Tibial nerve (tissue), 4 donors: Measurements from ENCODE around the gene TMEM207. TPM values are rescaled to one million over a fixed set of nuclear protein-coding genes. Genes with fewer than 3 reads are reported as not detected.

Experiments used
- DNase-seq, 2 donors: peaks; one replicate each; pipeline ENCODE4 v3.0.0-alpha.2; 2019; ENCODE audit warnings: low spot score in 2 of 2
- H3K27ac ChIP-seq, 4 donors: fragments of 200-600 bp; sonication (generic) in 3 of 4; one replicate each; pipeline ENCODE4 v1.5.1; 2017 to 2019; ENCODE audit warnings: mild to moderate bottlenecking in 1 of 4
- H3K27me3 ChIP-seq, 2 donors: fragments of 200-600 bp; sonication (generic) in 1 of 2; one replicate each; pipeline versions ENCODE4 v1.5.1 to v1.6.0; 2017 to 2019
- H3K36me3 ChIP-seq, 3 donors: fragments of 200-600 bp; sonication (generic); one replicate each; pipeline ENCODE4 v1.5.1; 2018 to 2019
- H3K4me1 ChIP-seq, 4 donors: fragments of 200-600 bp; sonication (generic) in 3 of 4; one replicate each; pipeline ENCODE4 v1.5.1; 2017 to 2019
- H3K4me3 ChIP-seq, 4 donors: fragments of 200-600 bp; sonication (generic) in 3 of 4; one replicate each; pipeline ENCODE4 v1.5.1; 2017 to 2019; ENCODE audit warnings: mild to moderate bottlenecking in 1 of 4, moderate library complexity in 1 of 4
- H3K9me3 ChIP-seq, 4 donors: fragments of 200-600 bp; sonication (generic) in 3 of 4; one replicate each; pipeline ENCODE4 v1.5.1; 2017 to 2019
- CTCF ChIP-seq, 5 experiments: fragments of 200-600 bp in 3 of 5; fragments of 450-650 bp in 2 of 5; sonication (generic) in 3 of 5; IDR thresholded peaks; one replicate each; pipeline ENCODE4 v1.5.1; 2016 to 2019; ENCODE audit warnings: antibody characterized with exemption in 5 of 5, mild to moderate bottlenecking in 3 of 5, moderate library complexity in 2 of 5
- EP300 ChIP-seq, 2 donors: sonication (generic); formaldehyde crosslinking; IDR thresholded peaks; one replicate each; pipeline ENCODE4 v1.6.1; 2017; ENCODE audit warnings: antibody characterized with exemption in 2 of 2, mild to moderate bottlenecking in 1 of 2
- POLR2A ChIP-seq, 2 donors: fragments of 450-650 bp; IDR thresholded peaks; one replicate each; pipeline ENCODE4 v1.6.1; 2017; ENCODE audit warnings: antibody characterized with exemption in 2 of 2, mild to moderate bottlenecking in 2 of 2, moderate library complexity in 2 of 2
- WGBS, 2 donors: methylation state at CpG; one replicate each; pipeline ENCODE4 v1.1.5; 2018; 5-methylcytosine and 5-hydroxymethylcytosine counted together
- total RNA-seq, 4 donors: library from RNA; depleted of rRNA; stranded (reverse); fragments of >200 nt; gene quantifications; one replicate each; pipeline ENCODE4 v1.1.0, GENCODE V29; 2016

TMEM207 gene
- total RNA-seq, 4 donors from 2014 or later = not detected

- H3K27me3 ChIP-seq = no peaks in the 10 kb centered on the region
- H3K4me1 ChIP-seq = no peaks in the 10 kb centered on the region
- no peak for TF ChIP-seq EP300 (IDR thresholded peaks at IDR 0.05)
- TF ChIP-seq POLR2A (IDR thresholded peaks at IDR 0.05) = no peak
- TF ChIP-seq CTCF (IDR thresholded peaks at IDR 0.05) = no peak
- no peak for DNase-seq
- no peaks in the 10 kb centered on the region for H3K9me3 ChIP-seq
- H3K27ac ChIP-seq = no peak overlapping the region
- H3K36me3 ChIP-seq = no peaks in the 10 kb centered on the region
- H3K4me3 ChIP-seq = no peak overlapping the region
Measured at GRCh38 chr3:190495354-190495753, 45.7 kb upstream of the TMEM207 start.

GRCh38 chr3:190494907-190495306 lies 45.2 kb upstream of the TMEM207 start:
- DNase-seq = no peak
- Histone ChIP-seq H3K36me3 (no peaks in the 10 kb centered on the region), H3K4me3 (no peak overlapping the region), H3K27ac (no peak overlapping the region), H3K27me3 (no peaks in the 10 kb centered on the region), H3K9me3 (no peaks in the 10 kb centered on the region), H3K4me1 (no peaks in the 10 kb centered on the region)
- TF ChIP-seq EP300 (IDR thresholded peaks at IDR 0.05) (no peak), POLR2A (IDR thresholded peaks at IDR 0.05) (no peak), CTCF (IDR thresholded peaks at IDR 0.05) (no peak)

GRCh38 chr3:190492966-190493365 lies 43.3 kb upstream of the TMEM207 start:
- 81 to 86% methylated on average over 4 of the region's 4 CpGs for WGBS, 2 donors
- H3K9me3 ChIP-seq = no peaks in the 10 kb centered on the region
- no peaks in the 10 kb centered on the region for H3K4me1 ChIP-seq
- DNase-seq = no peak
- no peak overlapping the region for H3K27ac ChIP-seq
- TF ChIP-seq POLR2A (IDR thresholded peaks at IDR 0.05) (no peak), EP300 (IDR thresholded peaks at IDR 0.05) (no peak), CTCF (IDR thresholded peaks at IDR 0.05) (no peak)
- no peak overlapping the region for H3K4me3 ChIP-seq
- H3K36me3 ChIP-seq = no peaks in the 10 kb centered on the region
- no peaks in the 10 kb centered on the region for H3K27me3 ChIP-seq

GRCh38 chr3:190492129-190492528 lies 42.4 kb upstream of the TMEM207 start:
- DNase-seq = no peak
- Histone ChIP-seq H3K27ac (no peak overlapping the region), H3K27me3 (no peaks in the 10 kb centered on the region), H3K9me3 (no peaks in the 10 kb centered on the region), H3K36me3 (no peaks in the 10 kb centered on the region), H3K4me1 (no peaks in the 10 kb centered on the region), H3K4me3 (no peak overlapping the region)
- TF ChIP-seq POLR2A (IDR thresholded peaks at IDR 0.05) (no peak), EP300 (IDR thresholded peaks at IDR 0.05) (no peak), CTCF (IDR thresholded peaks at IDR 0.05) (no peak)

GRCh38 chr3:190491533-190492054 lies 41.9 kb upstream of the TMEM207 start:
- no peaks in the 10 kb centered on the region for H3K27me3 ChIP-seq

More at GRCh38 chr3:190491533-190492054, 41.9 kb upstream of the TMEM207 start:
- Histone ChIP-seq H3K4me1 (no peaks in the 10 kb centered on the region), H3K4me3 (no peak overlapping the region), H3K9me3 (no peaks in the 10 kb centered on the region), H3K36me3 (no peaks in the 10 kb centered on the region), H3K27ac (no peak overlapping the region)
- TF ChIP-seq CTCF (IDR thresholded peaks at IDR 0.05) (no peak), POLR2A (IDR thresholded peaks at IDR 0.05) (no peak), EP300 (IDR thresholded peaks at IDR 0.05) (no peak)
- WGBS, 2 donors = 75 to 83% methylated on average over 4 of the region's 4 CpGs
- DNase-seq = no peak
